Choroid plexus epithelial cell (primary cell): ENCODE results near the gene SEH1L.

Experiments used
- DNase-seq: peaks from one replicate; pipeline ENCODE4 v3.0.0-alpha.2; 2010; ENCODE audit warnings: low read depth
- H3K4me3 ChIP-seq: 2 replicates; pipeline ENCODE4 v1.5.1; 2011; ENCODE audit warnings: low read depth, mild to moderate bottlenecking, control low read depth, low read length, moderate library complexity
- CTCF ChIP-seq: conservative IDR thresholded peaks from 2 replicates; pipeline ENCODE4 v1.5.1; 2011; ENCODE audit warnings: low read depth, mild to moderate bottlenecking, control low read depth, inconsistent platforms, low read length, moderate library complexity

SEH1L gene

GRCh38 chr18:12943215-12943614 lies 4.6 kb upstream of the SEH1L start:
- H3K4me3 ChIP-seq, result no peak overlapping the region
- peak; percentile 30 for DNase-seq
- TF ChIP-seq CTCF, result no peak

- no peak for TF ChIP-seq CTCF
- H3K4me3 ChIP-seq, result no peak overlapping the region
These were observed 3.1 kb upstream of the SEH1L start for GRCh38 chr18:12944709-12945108.

GRCh38 chr18:12946549-12947284 lies 1.1 kb upstream of the SEH1L start:
- H3K4me3 ChIP-seq, result peak overlapping the region; percentile 85
- peak; percentile 94 for DNase-seq
- TF ChIP-seq CTCF, result peak; percentile 28

More at GRCh38 chr18:12944709-12945108, 3.1 kb upstream of the SEH1L start:
- DNase-seq, result peak; percentile 69

DNA sequence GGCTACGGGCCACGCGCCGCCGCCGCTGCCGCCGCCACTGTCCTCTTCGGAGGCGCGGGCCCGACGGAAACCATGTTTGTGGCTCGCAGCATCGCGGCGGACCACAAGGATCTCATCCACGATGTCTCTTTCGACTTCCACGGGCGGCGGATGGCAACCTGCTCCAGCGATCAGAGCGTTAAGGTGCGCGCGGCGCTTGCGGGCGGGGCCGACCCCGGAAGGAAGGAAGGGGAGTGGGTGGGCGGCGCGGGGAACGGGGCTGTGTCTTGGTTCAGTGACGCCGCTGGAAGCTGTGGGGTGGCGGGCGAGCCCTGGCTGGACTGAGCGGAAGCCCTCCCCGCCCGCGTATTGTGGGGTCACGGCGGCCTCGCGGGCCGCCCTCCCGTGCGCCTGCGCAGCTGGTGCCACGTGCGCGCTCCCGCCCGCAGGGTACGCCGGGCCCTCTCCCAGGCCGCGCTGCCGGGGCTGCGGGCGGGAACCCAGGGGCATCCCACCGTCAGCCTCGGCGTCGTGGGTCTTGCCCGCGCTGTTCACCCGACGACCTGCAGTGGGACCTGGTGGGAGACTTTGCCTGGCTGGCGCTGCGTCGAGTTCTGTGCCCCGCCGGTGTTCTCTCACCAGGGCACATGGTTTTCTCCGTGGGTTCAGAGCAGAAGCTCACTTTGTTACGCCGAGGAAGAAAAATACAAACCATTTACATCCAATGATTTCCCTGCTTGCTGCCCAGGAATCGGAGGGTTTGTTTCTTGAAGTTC lies 416 bp downstream of the SEH1L start:
- peak overlapping the region; percentile 74 for H3K4me3 ChIP-seq
- no peak for TF ChIP-seq CTCF
- DNase-seq, result peak; percentile 97

DNA sequence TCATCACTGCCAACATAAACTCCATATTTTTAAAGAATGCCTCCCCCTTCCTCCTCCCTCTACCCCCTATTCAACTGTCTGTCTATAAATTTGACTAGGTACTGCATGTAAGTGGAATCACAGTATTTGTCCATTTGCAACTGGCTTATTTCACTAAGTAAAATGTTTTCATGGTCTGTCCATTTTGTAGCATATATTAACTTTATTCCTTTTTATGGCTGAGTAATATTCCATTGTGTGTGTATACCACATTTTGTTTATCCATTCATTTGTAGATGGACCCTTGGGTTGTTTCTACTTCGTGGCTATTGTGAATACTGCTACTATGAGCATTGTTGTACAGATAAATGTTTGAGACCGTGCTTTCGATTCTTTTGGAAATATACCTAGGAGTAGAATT lies 10.7 kb downstream of the SEH1L start:
- no peak for TF ChIP-seq CTCF
- DNase-seq, result no peak
- H3K4me3 ChIP-seq, result no peak overlapping the region

DNA sequence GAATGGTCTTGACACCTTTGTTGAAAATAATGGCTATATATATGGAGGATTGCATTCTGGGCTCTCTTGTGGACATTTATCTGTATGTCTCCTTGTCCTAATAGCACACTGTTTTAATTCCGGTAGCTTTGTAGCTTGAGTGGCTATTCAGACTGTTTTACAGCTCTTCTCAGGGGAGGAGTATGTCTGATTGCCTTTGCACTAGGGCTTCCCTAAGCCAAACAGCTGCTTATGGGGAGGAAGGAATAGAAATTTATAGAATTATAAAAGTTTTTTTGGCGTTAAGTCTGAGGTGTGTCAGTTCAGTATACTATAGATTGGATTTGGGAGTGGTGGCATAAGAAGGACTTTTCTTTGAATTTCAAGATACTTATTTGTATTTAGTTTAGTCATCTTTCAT lies 12.6 kb downstream of the SEH1L start:
- no peak for DNase-seq
- H3K4me3 ChIP-seq, result no peak overlapping the region
- no peak for TF ChIP-seq CTCF

DNA sequence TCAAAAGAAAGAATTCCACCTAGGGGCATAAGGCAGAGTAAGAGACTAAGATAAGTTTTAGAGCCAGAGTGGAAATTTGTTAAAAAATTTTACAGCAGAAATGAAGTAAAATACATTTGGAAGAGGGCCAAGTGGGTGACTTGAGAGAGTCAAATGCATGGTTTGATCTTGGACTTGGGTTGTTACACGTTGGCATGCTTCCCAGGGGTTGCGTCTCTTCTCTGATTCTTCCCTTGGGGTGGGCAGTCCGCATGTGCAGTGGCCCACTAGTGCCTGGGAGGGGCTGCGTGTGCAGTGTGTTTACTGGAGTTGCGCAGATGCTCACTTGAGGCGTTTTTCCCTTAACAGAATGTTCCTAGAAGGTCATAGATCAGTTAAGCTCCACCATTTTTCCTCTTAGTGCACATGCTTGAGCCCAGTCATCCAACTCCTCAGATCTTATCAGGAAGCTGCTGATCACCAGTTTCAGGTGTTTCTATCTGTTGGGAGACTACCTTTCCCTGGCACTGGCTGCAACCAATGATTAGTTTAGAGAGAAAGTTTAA lies 13.1 kb downstream of the SEH1L start:
- H3K4me3 ChIP-seq, result no peak overlapping the region
- DNase-seq, result peak; percentile 30
- TF ChIP-seq CTCF, result no peak
